HT-29 (cell line): ENCODE measurements around the gene DSCAML1. TPM values are rescaled to one million over a fixed set of nuclear protein-coding genes. Genes with fewer than 3 reads are reported as not detected.

Experiments
- DNase-seq: peaks from one replicate; pipeline ENCODE4 v3.0.0-alpha.2; 2015; ENCODE audit warnings: low spot score
- total RNA-seq: library from RNA; depleted of rRNA; stranded (reverse); fragments of >200 nt; shearing (Covaris generic); gene quantifications from 2 replicates; pipeline ENCODE4 v1.2.3, GENCODE V29; 2014

DSCAML1 gene
- total RNA-seq, 1 experiment from 2014 or later, result not detected

DNA sequence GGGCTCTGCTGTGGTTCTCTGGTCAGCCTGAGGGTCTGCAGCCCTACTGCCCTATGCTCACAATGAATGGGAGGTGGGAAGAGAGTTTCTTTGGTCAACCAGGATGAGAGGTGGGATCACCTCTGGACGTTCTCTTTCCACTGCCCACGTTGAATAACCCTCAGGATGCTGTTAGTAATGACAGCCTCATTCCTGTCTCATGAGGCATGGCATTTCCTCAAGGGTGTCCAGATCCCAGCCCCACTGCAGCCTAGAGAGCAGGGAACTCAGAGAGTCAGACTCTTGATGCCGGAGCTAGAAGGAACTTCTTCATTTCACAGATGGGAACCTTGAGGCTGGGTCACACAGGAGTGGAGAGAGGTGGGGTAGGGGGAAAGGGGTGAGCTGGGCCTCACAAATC is 273.3 kb downstream of the DSCAML1 start:
- no peak for DNase-seq

DNA sequence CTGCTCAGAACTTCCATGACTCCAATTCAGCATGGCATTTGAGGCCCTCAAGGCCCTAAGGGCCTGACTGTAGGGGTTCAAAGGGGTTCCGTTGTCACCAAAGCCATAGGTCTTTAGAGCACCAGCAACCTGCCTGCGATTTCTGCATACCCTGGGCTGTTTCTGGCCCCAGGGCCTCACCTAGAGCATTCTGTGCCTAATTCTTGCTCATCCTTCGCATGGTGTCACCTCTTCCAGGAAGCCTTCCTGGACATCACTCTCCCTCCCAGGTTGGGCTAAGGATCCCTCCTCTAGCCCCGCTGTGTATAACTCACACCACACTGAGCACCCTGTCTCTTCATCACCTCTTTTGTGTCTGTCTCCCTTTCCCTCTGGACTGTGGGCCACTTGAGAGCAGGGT is 275.0 kb downstream of the DSCAML1 start:
- DNase-seq, result no peak

DNA sequence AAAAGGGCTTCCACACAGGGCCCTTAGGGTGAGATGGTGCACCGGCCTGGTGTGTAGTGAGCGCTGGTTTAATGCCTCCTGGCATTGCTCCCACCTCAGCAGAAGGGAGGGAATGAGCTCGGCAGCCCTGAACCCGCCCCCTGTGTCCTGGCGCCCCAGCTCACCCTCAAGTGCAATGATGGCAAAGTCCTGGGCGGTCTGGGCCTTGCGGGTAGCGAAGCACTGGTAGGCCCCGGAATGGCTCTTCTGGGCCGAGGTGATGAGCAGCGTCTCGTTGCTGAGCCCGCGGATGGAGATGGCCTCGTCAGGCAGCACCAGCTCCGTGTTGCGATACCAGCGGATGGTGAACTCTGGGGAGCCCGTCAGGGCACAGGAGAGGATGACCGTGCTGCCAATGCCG is 276.1 kb downstream of the DSCAML1 start:
- DNase-seq, result no peak

DNA sequence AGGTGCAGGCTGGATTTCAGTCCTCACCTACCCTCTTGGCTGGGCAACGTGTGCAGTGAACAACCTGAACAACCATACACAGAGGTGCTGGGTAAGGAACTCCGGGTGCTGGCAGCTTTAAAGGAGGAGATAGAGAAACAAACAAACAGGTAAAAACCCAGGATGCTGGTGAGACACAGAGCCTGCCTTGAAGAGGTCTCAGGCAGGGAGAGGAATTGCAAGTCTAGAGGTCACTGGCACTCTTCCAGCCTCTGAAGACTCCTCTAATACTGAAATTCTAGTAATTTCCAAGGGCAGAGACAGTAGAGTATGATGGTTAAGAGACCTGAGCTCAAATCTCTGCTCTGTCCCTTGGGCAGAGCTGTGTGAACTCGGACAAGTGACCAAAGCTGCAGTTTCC is 276.8 kb downstream of the DSCAML1 start:
- DNase-seq, result peak; percentile 35

DNA sequence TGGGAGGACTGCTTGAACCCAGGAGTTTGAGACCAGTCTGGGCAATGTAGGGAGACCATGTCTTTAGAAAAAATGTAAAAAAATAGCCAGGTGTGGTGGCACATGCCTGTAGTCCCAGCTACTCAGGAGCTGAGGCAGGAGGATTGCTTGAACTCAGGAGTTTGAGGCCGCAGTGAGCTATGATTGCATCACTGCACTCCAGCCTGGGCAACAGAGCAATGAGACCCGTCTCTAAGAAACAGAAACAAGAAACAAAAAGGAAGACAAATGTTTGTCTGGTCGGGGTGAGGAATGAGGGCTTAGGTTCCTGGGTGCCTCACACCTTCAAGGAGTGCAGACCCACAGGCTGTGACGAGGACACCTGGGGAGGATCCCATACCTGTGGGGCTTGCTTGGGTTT is 277.4 kb downstream of the DSCAML1 start:
- peak; percentile 33 for DNase-seq

DNA sequence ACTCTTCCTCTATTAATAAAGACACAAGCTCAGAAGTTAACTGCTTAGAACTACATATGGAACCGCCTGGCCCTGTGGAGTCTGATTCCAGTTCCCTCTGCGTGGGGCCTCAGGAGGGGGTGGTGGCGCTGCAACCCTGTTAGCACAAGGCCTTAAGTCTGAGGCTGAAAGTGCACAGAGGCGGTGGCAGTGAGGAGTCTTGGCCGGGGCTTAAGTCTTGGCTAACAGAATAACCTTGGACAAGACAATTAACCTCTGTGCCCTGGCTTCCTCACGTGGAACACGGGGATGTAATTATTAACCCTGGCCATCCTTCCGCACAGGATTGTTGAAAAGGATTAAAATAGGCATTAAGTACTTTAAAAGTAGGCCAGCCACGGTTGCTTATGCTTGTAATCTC is 277.8 kb downstream of the DSCAML1 start:
- peak; percentile 20 for DNase-seq

DNA sequence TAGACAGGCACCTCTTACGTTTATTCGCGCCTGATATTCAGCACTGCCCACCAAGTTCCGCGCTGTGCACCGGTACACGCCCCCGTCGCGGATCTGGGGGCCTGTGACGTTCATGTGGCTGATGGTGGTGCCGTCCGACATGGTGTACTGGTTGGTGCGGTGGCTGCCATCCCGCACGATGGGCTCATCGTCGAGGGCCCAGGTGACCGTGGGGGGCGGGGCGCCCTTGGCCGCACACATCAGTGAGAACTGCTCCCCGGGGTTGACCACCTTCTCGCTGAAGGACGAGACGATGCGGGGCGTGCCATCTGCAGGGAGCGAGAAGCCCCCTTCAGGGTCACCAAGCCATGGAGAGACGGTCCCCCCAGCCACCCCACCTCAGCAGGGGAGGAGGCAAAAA is 278.6 kb downstream of the DSCAML1 start:
- no peak for DNase-seq

DNA sequence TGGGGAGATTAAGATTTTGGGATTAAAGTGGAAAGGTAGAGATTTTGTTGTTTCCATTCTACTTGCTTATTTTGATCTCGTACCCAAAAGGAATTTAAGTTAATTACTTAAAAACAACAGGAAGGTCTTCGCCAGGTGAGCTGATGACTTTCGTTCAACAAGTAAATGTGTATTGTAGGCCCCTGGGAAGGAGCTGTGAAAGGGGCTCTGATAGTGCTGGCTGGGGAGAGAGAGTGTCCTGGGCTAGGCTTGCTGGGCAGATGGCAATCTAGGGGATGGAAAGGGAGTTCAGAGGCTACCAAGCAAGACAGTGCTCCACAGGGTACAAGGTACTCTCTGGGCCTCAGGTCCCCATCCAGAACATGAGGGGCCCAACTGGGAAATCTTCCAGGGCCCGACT is 279.9 kb downstream of the DSCAML1 start:
- no peak for DNase-seq

DNA sequence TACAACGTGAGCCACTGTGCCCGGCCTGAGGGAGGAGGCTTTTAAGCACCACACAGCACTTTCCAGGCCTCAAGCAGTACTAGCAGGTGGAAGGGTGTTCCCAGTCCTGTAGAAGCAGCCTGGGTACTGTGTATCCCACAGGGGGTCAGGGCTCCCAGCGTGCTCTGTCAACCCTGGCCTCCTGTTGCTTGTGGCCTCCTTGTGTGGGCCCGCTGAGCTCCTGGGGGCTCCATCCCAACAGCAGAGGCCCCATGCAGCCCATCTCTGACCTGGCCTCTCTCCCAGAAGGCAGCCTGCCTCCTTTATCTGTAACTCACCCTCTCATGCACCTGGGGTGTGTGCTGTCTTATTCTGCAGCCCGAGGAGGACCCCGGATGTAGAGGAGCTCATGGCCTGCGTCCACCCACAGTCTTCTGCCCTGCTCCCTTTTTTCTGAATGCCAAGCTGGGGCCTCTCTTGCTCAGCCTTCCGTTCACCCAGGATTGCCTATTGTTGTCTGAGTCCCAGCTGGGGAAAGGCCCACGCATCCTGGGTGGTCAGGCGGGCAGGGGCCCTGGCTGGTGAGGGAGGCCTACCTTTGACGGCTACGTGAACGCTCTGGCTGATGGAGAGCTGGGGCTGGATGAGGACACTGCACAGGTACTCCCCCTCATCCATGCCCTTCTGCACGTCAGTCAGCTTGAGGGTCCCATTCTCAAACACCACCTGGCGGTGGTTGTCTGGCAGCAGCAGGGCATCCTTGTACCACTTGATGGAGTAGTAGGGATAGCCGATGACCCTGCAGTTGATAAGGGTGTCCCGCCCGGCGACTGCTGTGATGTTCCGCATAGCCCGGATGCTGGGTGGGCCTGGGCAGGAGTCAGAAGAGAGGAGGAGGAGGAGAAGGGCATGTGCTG is 280.9 kb downstream of the DSCAML1 start:
- no peak for DNase-seq

DNA sequence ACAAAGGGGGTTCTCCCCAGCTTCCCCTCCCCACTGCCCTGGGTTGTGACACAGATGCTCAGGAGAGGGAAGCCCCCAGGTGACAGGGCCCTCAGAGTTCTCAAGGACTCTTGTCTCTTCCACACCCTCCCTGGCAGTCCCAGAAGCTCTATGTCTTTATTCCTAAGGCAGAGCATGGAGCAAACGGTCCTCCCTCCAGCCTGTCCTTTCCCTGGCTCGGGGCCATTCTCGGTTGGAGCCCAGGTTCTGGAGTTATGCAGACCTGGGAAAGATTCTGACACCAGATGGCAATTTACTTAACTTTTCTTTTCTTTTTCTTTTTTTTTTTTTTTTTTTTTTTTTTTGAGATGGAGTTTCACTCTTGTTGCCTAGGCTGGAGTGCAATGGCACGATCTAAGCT is 282.8 kb downstream of the DSCAML1 start:
- DNase-seq, result no peak

DNA sequence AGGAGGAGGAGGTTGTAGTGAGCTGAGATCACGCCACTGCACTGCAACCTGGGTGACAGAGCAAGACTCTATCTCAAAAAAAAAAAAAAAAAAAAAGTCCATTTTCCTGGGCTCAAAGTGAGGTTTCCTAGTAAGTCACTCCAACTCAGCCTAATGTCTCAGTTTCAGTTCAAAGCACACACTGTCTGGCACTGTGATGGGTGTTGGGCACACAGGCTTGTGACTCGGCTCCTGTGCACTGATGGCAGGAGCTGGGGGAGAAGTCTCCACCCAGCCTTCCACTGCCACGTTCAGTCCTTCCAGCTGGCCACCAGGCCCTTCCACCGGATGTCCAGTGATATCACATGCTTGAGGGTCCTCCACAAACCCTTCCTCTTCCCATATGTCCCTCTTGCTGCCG is 283.4 kb downstream of the DSCAML1 start:
- DNase-seq, result no peak

DNA sequence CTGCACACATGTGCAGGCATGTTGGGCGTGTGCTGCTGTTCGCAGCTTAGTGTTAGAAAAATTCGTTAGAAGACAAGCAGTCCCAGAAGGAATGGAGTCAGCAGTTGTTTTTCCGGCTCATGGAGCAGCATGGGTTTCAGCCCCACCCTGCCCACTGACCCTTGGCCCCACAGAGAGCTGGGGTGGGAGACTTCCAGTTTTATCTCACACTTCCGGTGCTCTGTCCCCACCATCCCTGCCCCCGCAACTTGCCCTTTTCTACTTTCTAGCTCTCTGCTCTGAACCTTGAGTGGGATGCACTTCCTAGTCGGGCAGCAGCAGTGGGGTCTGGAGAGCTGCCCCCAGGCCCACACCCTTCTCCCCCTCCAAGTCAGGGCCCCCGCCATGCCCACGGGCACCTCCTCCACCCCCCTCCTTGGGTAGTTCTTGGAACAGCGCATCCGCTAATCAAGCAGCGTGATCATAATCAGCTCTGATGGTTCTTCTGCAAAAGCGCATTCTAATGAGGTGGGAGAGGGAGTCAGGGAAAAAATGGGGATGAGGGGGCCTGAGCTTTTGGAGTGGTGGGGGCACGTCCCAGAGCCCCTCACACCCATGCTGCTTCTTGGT is 285.0 kb downstream of the DSCAML1 start:
- peak; percentile 15 for DNase-seq

DNA sequence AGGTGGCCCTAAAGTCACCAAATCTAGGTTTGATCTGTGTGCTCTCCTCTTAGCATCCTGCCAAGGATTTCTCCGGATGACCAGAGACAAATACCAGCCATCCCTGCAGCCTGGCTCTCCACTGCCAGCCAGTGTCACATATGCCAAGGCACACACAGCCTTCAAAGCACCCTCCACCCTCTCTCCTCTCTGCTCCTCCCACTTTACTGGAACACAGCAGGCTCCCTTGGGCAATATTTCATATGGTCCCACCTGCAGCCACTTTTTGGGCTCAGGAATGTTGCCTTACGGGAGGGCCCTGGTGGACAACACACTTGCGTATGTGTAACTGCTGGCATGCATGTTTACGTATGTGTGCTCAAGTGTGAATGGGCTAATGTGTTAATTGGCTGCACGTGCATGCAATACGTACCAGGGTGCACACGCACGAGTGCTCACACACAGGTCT is 285.5 kb downstream of the DSCAML1 start:
- peak; percentile 11 for DNase-seq

DNA sequence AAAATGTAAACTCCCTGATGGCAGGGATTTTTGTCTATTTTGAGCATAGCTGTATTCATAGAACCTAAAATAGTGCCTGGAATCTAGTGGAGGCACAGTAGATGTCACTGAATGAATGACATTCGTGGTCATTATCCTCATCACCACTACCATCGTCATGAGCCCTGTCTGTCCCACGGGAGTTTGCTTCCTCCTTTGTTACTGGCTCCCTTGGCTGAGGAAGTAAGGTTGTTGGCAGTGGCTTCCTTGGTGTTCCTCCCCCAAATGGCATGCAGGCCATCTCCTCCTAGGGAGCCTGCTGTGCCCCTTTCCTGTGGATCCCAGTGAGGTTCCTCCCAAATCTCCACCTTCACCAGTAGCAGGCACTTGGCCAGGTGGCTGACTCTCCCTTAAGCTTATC is 286.4 kb downstream of the DSCAML1 start:
- DNase-seq, result no peak

DNA sequence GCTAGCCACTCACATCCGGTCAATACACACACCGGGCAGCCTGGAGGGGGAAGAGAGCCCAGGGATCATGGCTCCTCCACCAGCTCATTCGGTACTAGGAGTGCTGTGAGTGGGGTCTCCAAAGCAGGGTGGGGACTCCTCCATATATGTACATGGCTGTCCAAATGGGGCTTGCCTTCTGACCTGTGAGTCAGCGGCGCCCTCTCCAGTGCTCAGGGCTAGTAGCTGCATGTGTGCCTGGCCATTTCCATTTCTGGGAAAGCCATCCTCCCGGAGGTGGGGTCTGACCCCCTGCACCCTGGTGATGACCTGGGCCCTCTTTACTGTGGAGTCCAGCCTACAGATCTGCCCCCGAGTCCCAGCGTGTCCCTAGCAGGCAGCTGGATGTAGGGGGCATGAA is 287.5 kb downstream of the DSCAML1 start:
- DNase-seq, result no peak

DNA sequence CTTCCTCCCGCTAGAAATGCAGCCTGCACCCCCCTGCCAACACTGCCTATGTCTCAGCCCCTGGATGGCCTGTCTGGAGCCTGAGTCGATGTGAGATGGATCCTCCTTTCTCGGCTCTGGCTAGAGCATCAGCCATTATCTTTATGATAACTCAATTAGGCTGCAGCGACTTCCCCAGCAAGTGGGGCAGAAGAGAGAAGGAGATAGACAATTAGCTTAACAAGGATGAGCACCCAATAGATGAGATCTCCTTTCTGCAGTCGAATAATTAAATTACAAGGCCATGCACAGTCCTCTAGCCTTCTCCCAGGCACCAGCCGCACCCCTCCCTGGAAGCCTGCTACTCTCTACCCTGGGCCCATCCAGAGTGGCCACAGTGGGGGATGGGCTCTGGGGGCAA is 290.0 kb downstream of the DSCAML1 start:
- no peak for DNase-seq

DNA sequence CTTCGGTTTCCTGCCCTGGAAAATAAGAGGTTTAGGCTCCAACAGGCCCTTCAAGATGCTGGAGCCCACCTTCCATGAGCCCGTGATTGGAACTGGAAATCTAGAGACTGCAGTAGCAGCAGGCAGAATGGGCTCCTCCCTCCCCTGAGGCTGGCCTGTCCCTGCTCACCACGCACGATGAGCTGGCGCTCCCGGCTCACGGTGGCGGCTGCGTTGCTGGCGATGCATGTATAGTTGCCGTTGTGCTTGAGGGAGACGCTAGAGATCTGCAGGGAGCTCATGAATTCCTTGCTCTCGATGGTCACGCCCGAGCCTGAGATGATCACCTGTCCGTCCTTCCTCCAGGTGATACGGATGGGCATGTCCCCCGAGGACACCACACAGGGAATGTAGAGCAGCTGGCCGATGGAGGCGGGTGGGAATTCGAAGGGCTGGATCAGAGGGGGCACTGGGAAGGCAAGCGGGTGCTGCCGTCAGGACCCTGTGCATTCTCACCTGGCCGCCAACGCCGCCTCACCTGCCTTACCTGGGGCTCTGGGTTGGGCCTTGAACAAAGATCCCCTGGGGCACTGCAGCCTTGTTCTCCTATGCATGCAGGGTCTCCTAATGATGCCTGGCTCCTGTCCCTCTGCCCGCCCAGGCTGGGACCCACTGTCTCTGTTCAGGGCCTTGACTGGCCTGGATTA is 291.6 kb downstream of the DSCAML1 start:
- DNase-seq, result no peak

DNA sequence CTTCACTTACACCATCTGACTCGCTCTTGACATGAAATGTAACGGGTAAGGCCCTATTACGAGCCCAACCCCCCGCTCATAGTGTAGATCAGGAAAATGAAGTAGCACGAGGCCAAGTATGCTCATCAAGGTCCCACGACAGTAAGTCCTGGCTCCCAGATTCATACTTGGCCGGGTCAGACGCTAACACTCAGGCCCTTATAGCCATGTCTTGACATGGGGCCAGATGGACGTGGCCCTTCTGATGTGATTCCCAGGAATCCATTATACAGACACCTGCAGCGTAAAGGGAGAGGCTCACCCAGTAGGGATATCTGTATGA is 294.3 kb downstream of the DSCAML1 start:
- no peak for DNase-seq

DNA sequence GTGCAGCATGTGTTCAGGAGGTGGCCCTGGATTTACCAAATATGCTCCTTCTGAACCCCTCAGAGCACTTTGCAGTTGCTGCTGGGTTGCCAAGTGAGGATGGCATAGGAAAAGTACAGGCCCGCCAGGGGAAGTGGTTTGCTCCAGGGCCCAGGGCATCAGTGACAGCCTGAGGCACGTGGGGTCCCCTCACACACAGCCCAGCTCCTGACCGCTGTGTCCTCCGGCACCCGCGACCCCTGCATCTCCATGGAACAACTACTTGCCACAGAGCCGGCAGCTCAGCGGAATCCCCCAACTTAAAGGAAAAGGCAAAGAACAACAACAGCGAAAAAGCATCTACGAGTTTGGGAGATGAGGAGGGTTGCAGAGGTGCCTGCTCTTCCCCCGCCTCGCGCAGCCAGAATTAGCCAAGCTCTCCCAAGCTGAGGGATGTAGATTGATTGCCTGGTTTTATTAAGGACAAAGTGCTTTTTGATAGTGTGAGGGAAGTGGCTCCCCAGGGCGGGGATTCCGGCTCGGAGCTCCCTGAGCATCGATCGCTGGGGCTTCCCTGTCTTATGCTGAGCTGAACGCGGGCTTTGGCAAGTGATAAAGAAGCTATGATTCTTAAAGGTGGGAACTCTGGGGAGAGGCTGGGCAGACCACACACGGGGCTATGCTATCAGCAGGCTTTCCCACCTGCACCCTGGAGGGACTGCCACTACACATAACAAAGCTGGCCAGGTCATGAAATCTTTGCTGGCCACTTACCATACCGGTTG is 294.8 kb downstream of the DSCAML1 start:
- no peak for DNase-seq

DNA sequence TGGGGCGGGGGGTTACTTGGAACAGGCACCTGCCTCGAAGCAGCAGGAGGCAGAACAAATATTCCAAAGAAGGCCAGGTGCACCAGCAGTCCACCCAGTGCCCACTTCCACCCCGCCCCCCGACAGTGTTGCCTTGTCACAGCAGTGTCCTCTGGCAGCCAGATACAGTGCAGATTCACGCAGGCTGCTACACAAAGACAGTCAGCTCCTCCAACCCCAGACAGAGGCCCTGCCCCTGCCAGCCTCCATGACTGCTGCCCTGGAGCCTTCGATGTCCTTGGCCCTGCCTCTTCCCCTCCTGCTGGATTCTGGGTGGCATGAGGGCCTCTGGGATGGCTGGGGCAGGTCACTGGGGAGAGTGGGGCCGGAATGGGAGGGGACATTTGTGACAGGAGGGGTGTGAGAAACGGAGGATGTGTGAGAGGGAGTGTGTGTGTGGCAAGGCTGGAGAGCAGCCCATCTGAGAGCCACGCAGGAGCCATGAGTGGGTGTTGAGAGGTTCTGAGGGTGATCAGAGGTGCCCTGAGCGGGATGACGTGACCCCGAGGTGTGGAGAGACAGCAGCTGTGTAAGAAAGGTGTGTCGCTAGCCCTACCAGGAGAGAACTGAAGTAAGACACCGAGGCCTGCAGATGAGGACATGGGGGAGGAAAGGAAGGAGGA is 295.6 kb downstream of the DSCAML1 start:
- DNase-seq, result no peak

DNA sequence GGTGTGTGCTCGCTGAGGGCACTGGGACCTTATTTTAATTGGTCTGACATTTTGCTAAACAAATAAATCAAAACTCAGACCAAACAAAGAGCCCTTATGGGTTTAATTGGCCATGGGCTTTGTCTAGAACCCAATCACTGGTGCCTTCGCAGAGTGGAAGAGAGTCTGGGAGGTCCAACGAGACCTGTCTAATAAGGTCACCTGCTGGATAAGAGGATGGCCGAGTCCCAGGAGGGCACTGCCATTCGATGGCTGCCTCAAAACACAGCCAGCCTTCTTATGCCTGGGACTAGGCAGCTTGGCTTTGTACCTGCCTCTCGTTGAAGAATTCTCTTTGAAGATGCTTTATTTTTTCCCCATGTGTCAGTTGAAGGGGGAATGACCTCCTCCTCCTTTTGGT is 298.2 kb downstream of the DSCAML1 start:
- no peak for DNase-seq
